Natural killer cell (primary cell): Measurements from ENCODE around the gene EEFSEC. TPM values are rescaled to one million over a fixed set of nuclear protein-coding genes. Genes with fewer than 3 reads are reported as not detected.
A peak's percentile ranks its signal among the peaks of the same experiment; 100 is the strongest.

Experiments used
- ATAC-seq, 3 donors: fragments of 150-1000 bp in 2 of 3; fragments of 200-7000 bp in 1 of 3; cut with Tn5 transposase; 1 replicate in 1 of 3; 2 replicates in 2 of 3; pipeline ENCODE4 v1.10.0; 2021; ENCODE audit warnings: mild to moderate bottlenecking in 2 of 3, moderate library complexity in 2 of 3
- DNase-seq, 2 donors: peaks; one replicate each; pipeline versions ENCODE4 v3.0.0 to v3.0.0-alpha.2; 2013 to 2021; ENCODE audit warnings: mixed read lengths in 1 of 2
- H3K27ac ChIP-seq: one replicate; pipeline ENCODE4 v1.5.1; 2013; ENCODE audit warnings: mild to moderate bottlenecking, low read length
- H3K27me3 ChIP-seq: one replicate; pipeline ENCODE4 v1.6.1; 2013; ENCODE audit warnings: low read length; ENCODE audit not compliant: control insufficient read depth, insufficient read depth
- H3K36me3 ChIP-seq: one replicate; pipeline ENCODE4 v1.6.1; 2013; ENCODE audit warnings: low read length; ENCODE audit not compliant: control insufficient read depth, insufficient read depth
- H3K4me1 ChIP-seq: one replicate; pipeline ENCODE4 v1.6.1; 2013; ENCODE audit warnings: low read length; ENCODE audit not compliant: control insufficient read depth, insufficient read depth
- H3K4me3 ChIP-seq: one replicate; pipeline ENCODE4 v1.5.1; 2013; ENCODE audit warnings: low read length
- H3K9me3 ChIP-seq: one replicate; pipeline ENCODE4 v1.6.1; 2013; ENCODE audit warnings: low read length; ENCODE audit not compliant: control insufficient read depth, insufficient read depth
- H3K27ac Mint-ChIP-seq, 2 donors: one replicate each; pipeline ENCODE4 v1.8.0; 2022; ENCODE audit warnings: mild to moderate bottlenecking in 2 of 2, mixed read lengths in 2 of 2, moderate library complexity in 1 of 2
- H3K27me3 Mint-ChIP-seq, 2 donors: one replicate each; pipeline ENCODE4 v1.8.0; 2022; ENCODE audit warnings: low read depth in 2 of 2, mixed read lengths in 2 of 2
- H3K36me3 Mint-ChIP-seq: one replicate; pipeline ENCODE4 v1.8.0; 2022; ENCODE audit warnings: mixed read lengths
- H3K4me1 Mint-ChIP-seq, 2 donors: one replicate each; pipeline ENCODE4 v1.8.0; 2022; ENCODE audit warnings: mixed read lengths in 2 of 2
- H3K4me3 Mint-ChIP-seq: one replicate; pipeline ENCODE4 v1.8.0; 2022; ENCODE audit warnings: mild to moderate bottlenecking, moderate library complexity, mixed read lengths
- H3K9me3 Mint-ChIP-seq, 2 donors: one replicate each; pipeline ENCODE4 v1.8.0; 2022; ENCODE audit warnings: mixed read lengths in 2 of 2
- WGBS: methylation state at CpG from one replicate; pipeline ENCODE4 v1.1.7; 2013; ENCODE audit warnings: missing lambda C conversion rate; ENCODE audit not compliant: insufficient coverage; 5-methylcytosine and 5-hydroxymethylcytosine counted together
- intact Hi-C: fragments of 100-400 bp; cut with micrococcal nuclease; formaldehyde crosslinking; loops from one replicate; pipeline ENCODE4 v1.14.2; 2022
- total RNA-seq, 4 donors: library from RNA; stranded (reverse); fragments of 120-200 nt in 1 of 4; gene quantifications; one replicate each; pipeline versions ENCODE4 v1.2.3 to v1.2.4, GENCODE V29; 2013 to 2022
- TF ChIP-seq, protein P1 (sequence below): fragments of 200-600 bp; IDR thresholded peaks from one replicate; pipeline ENCODE4 v1.8.0; 2022; ENCODE audit warnings: antibody characterized with exemption

The EEFSEC gene
- total RNA-seq, 3 donors from 2014 or later (not counting 1 experiment from before 2014, with no cell fraction given), result 16.7 to 18.9 (median 17.6) TPM

DNA sequence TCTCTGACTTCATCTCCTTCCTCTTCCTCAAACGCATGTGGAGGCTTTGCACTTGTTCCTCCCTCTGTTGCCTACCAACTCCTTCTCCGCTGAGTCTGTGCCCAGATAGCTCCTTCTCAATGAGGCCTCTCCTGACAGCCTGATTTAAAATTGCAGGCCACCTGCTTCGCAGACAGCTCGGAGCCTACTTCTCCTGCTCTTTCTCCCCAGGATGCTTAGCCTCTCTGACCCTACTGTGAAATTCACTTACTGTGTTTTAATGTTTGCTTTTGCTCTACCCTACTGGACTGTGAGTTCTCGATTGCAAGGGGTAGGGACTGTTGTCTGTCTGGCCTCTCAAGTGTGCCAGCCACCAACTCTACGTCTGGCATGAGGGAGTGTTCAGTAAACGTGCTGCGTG is 83.4 kb downstream of the EEFSEC start:
- Histone ChIP-seq H3K27me3 (no peaks in the 10 kb centered on the region), H3K27ac (no peak overlapping the region), H3K4me3 (no peak overlapping the region), H3K4me1 (no peaks in the 10 kb centered on the region), H3K9me3 (no peaks in the 10 kb centered on the region), H3K36me3 (no peaks in the 10 kb centered on the region)
- intact Hi-C loops, result no loop called here
- ATAC-seq, result no peak
- 87% methylated on average over 8 of the region's 8 CpGs for WGBS
- H3K9me3 Mint-ChIP-seq, result no peaks in the 10 kb centered on the region
- TF ChIP-seq, protein P1, sequence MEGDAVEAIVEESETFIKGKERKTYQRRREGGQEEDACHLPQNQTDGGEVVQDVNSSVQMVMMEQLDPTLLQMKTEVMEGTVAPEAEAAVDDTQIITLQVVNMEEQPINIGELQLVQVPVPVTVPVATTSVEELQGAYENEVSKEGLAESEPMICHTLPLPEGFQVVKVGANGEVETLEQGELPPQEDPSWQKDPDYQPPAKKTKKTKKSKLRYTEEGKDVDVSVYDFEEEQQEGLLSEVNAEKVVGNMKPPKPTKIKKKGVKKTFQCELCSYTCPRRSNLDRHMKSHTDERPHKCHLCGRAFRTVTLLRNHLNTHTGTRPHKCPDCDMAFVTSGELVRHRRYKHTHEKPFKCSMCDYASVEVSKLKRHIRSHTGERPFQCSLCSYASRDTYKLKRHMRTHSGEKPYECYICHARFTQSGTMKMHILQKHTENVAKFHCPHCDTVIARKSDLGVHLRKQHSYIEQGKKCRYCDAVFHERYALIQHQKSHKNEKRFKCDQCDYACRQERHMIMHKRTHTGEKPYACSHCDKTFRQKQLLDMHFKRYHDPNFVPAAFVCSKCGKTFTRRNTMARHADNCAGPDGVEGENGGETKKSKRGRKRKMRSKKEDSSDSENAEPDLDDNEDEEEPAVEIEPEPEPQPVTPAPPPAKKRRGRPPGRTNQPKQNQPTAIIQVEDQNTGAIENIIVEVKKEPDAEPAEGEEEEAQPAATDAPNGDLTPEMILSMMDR, result no peak
- H3K27ac Mint-ChIP-seq, result no peak overlapping the region
- DNase-seq, result no peak
- H3K36me3 Mint-ChIP-seq, result no peaks in the 10 kb centered on the region
- H3K27me3 Mint-ChIP-seq, result no peaks in the 10 kb centered on the region
- no peak overlapping the region for H3K4me3 Mint-ChIP-seq
- H3K4me1 Mint-ChIP-seq, result peaks cover 13 to 24% of the 10 kb centered on the region in 2 donors

DNA sequence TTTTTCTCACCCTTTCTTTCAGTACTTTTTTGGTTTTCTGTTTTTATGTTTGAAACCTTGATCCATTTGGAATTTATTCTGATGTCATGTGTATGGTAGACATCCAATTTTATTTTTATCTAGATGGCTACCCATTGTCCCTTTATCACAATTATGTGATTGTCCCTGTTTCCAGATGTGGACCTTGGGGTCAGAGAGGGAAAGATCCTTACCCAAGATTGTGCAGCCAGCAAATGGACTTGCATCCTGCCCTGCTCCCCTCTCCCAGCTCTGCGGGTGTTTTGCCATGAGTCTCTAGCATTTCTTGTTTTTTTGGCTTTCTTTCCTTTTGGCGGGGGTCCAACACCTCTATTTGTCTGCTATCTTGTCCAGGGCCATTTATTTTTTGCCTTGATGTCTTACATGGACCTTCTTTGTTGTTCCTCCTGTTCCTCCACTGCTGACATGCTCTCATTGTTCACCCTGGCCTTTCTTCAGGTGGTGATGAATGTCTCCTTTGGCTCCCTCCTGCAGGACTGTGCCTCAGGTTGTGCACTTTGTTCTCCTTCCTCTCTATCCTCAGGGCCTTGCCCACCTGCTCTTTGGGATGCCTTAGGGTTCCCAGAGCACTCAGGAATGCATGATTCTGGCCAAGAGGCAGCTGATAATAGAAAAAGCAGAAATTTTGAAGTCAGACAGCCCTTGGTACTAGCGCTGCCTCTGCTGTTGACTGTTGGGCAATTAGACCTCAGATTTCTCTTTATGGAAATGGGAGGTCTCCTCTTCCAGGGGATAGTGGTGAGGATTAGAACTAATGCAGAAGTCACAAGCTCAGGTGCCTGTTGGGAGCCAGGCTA is 84.3 kb downstream of the EEFSEC start:
- DNase-seq (no peak), ATAC-seq (no peak)
- H3K27me3 ChIP-seq, result no peaks in the 10 kb centered on the region
- Mint-ChIP-seq H3K4me3 (no peak overlapping the region), H3K4me1 (peaks cover 13 to 26% of the 10 kb centered on the region in 2 donors), H3K27ac (peak overlapping the region in 1 of 2 donors; percentile 53), H3K36me3 (no peaks in the 10 kb centered on the region), H3K9me3 (no peaks in the 10 kb centered on the region), H3K27me3 (no peaks in the 10 kb centered on the region)
- WGBS, result 93% methylated on average over 3 of the region's 3 CpGs
- no peak overlapping the region for H3K4me3 ChIP-seq
- no peaks in the 10 kb centered on the region for H3K4me1 ChIP-seq
- H3K27ac ChIP-seq, result no peak overlapping the region
- intact Hi-C loops, result no loop called here
- H3K9me3 ChIP-seq, result no peaks in the 10 kb centered on the region
- H3K36me3 ChIP-seq, result no peaks in the 10 kb centered on the region
- TF ChIP-seq, protein P1, result no peak

DNA sequence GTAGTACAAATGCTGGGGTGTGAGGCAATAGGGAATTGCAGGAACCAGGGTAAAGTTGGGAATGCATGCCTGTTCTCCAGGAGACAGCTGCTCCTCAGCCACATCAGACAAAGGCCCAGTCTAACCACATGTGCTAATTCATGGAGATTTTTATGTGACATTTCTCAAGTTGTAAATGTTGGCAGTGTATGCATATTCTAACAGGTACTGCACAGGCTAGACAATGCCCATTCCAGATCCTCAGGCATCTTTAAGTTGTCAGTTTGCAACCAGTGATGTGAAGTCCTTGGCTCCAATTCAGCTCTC is 84.9 kb downstream of the EEFSEC start:
- Histone ChIP-seq H3K36me3 (no peaks in the 10 kb centered on the region), H3K4me3 (no peak overlapping the region), H3K4me1 (no peaks in the 10 kb centered on the region), H3K27ac (no peak overlapping the region), H3K27me3 (no peaks in the 10 kb centered on the region), H3K9me3 (no peaks in the 10 kb centered on the region)
- H3K4me1 Mint-ChIP-seq, result peaks cover 19 to 31% of the 10 kb centered on the region in 2 donors
- DNase-seq (no peak), ATAC-seq (no peak)
- no peaks in the 10 kb centered on the region for H3K9me3 Mint-ChIP-seq
- H3K27ac Mint-ChIP-seq, result no peak overlapping the region
- no peak overlapping the region for H3K4me3 Mint-ChIP-seq
- intact Hi-C loops, result no loop called here
- H3K36me3 Mint-ChIP-seq, result no peaks in the 10 kb centered on the region
- TF ChIP-seq, protein P1, result no peak
- H3K27me3 Mint-ChIP-seq, result no peaks in the 10 kb centered on the region

DNA sequence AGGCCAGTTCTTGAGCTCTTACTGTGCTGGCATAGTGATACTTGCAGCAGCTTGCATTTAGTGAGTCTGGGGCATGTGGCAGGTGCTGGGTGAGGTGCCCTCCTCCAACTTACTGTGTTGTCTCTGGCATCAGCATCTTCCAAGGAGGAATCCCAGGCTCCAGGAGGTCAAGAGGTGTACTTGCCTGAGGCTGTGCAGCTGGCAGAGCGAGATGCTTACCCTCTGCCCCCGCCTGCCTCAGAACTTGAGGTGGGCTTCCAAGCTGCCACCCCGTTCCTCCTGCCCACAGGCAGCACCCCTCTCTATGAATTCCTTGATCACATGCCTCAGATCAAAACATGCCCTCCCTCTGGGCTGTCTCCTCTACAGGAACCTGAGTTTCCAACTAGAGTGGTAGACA is 86.0 kb downstream of the EEFSEC start:
- 97% methylated on average over 3 of the region's 3 CpGs for WGBS
- TF ChIP-seq, protein P1, result no peak
- H3K4me1 ChIP-seq, result no peaks in the 10 kb centered on the region
- H3K4me3 Mint-ChIP-seq, result no peak overlapping the region
- H3K27me3 ChIP-seq, result no peaks in the 10 kb centered on the region
- peaks cover 22 to 35% of the 10 kb centered on the region in 2 donors for H3K4me1 Mint-ChIP-seq
- H3K36me3 Mint-ChIP-seq, result no peaks in the 10 kb centered on the region
- no peak overlapping the region for H3K4me3 ChIP-seq
- H3K9me3 Mint-ChIP-seq, result no peaks in the 10 kb centered on the region
- DNase-seq, result no peak
- H3K27ac ChIP-seq, result no peak overlapping the region
- H3K27me3 Mint-ChIP-seq, result no peaks in the 10 kb centered on the region
- no peak for ATAC-seq
- no peaks in the 10 kb centered on the region for H3K9me3 ChIP-seq
- H3K27ac Mint-ChIP-seq, result no peak overlapping the region
- no peaks in the 10 kb centered on the region for H3K36me3 ChIP-seq
- intact Hi-C loops, result no loop called here
